ENCODE measurements around the gene CDK10.

Gene CDK10

GRCh38 chr16:89736554-89736953 is 50.1 kb downstream of the CDK10 start:
- DNase-seq (ENCODE audit: insufficient read length, low spot score): no peak
- no peak for FAIRE-seq
- TF ChIP-seq POLR2A (IDR thresholded peaks at IDR 0.05; ENCODE audit: low read depth, low read length): no peak

- no peak for DNase-seq (ENCODE audit: insufficient read length, low spot score)
- TF ChIP-seq POLR2A (IDR thresholded peaks at IDR 0.05; ENCODE audit: low read depth, low read length): no peak
- no peak for FAIRE-seq
Observed at GRCh38 chr16:89737341-89738071, 51.0 kb downstream of the CDK10 start.

GRCh38 chr16:89738072-89738377 is 51.5 kb downstream of the CDK10 start:
- FAIRE-seq: no peak
- no peak for TF ChIP-seq POLR2A (IDR thresholded peaks at IDR 0.05; ENCODE audit: low read depth, low read length)
- DNase-seq (ENCODE audit: insufficient read length, low spot score): no peak

GRCh38 chr16:89738538-89739317 is 52.2 kb downstream of the CDK10 start:
- no peak for TF ChIP-seq POLR2A (IDR thresholded peaks at IDR 0.05; ENCODE audit: low read depth, low read length)
- FAIRE-seq (no peak), DNase-seq (ENCODE audit: insufficient read length, low spot score) (no peak)

- no peak for DNase-seq (ENCODE audit: insufficient read length, low spot score)
- FAIRE-seq: no peak
- no peak for TF ChIP-seq POLR2A (IDR thresholded peaks at IDR 0.05; ENCODE audit: low read depth, low read length)
Observed at GRCh38 chr16:89739383-89739782, 52.9 kb downstream of the CDK10 start.

GRCh38 chr16:89741342-89742014 is 55.0 kb downstream of the CDK10 start:
- FAIRE-seq (no peak), DNase-seq (ENCODE audit: insufficient read length, low spot score) (no peak)
- no peak for TF ChIP-seq POLR2A (IDR thresholded peaks at IDR 0.05; ENCODE audit: low read depth, low read length)

GRCh38 chr16:89742948-89743347 is 56.5 kb downstream of the CDK10 start:
- FAIRE-seq (no peak), DNase-seq (ENCODE audit: insufficient read length, low spot score) (no peak)
- no peak for TF ChIP-seq POLR2A (IDR thresholded peaks at IDR 0.05; ENCODE audit: low read depth, low read length)

GRCh38 chr16:89744813-89745212 is 58.3 kb downstream of the CDK10 start:
- DNase-seq (ENCODE audit: insufficient read length, low spot score): no peak
- no peak for TF ChIP-seq POLR2A (IDR thresholded peaks at IDR 0.05; ENCODE audit: low read depth, low read length)
- FAIRE-seq: no peak
